ENCODE results near the gene OVOL2. TPM values are rescaled to one million over a fixed set of nuclear protein-coding genes. Genes with fewer than 3 reads are reported as not detected.

Gene OVOL2
- total and polyA plus RNA-seq, 2 of the 8 experiments (the other 6 are each of a cell fraction or from before 2014, with no cell fraction given), result 11.0 to 11.4 TPM

GRCh38 chr20:17985388-17986018 lies 72.2 kb downstream of the OVOL2 start:
- no peak overlapping the region for H4K91ac ChIP-seq (replicated peaks; ENCODE audit: insufficient read length, low read length)
- no peak overlapping the region for H3K9ac ChIP-seq (replicated peaks in 1 of 4; ENCODE audit: extremely low read depth in 1 of 4, low read depth in 3 of 4, low read length in 3 of 4)
- H3K79me1 ChIP-seq (ENCODE audit: low read depth, low read length), result no peaks in the 10 kb centered on the region
- no peaks in the 10 kb centered on the region for H3K27me3 ChIP-seq (replicated peaks in 1 of 4; ENCODE audit: control insufficient read depth in 3 of 4, extremely low read depth in 1 of 4, insufficient read depth in 3 of 4, low read length in 3 of 4)
- ChIA-PET CTCF (ENCODE audit: partially characterized antibody) (interaction anchor here (1.9 kb wide), 1 partner anchor 14 kb away, joined by 4 read pairs; no protein-coding TSS in a partner anchor), POLR2A (ENCODE audit: partially characterized antibody) (interaction anchor here (0.6 to 31.5 kb wide), 6 partner anchors 12 to 349 kb away, joined by 3 to 424 read pairs (median 5); partner anchors contain the start of genes MGME1 and SNX5)
- H3K23ac ChIP-seq (ENCODE audit: insufficient read length), result no peak overlapping the region
- peaks cover 0 to 2% of the 10 kb centered on the region in 2 experiments for H4K20me1 ChIP-seq (replicated peaks in 1 of 2; ENCODE audit: control insufficient read depth in 1 of 2, insufficient read depth in 2 of 2, low read length in 2 of 2)
- H4K5ac ChIP-seq (ENCODE audit: insufficient read length, low read depth, low read length), result no peak overlapping the region
- H3K9me3 ChIP-seq (ENCODE audit: insufficient read depth in 2 of 2, low read depth in 1 of 2, low read length in 1 of 2), result no peaks in the 10 kb centered on the region
- H2BK120ac ChIP-seq (replicated peaks; ENCODE audit: low read depth, low read length), result no peak overlapping the region
- H2AFZ ChIP-seq (ENCODE audit: low read length), result no peak overlapping the region
- no peak overlapping the region for H3K27ac ChIP-seq (ENCODE audit: low read depth, low read length)
- no peak overlapping the region for H3K14ac ChIP-seq (ENCODE audit: insufficient read length)
- H3K18ac ChIP-seq (ENCODE audit: extremely low read depth, low read length), result no peak overlapping the region
- H2BK12ac ChIP-seq (ENCODE audit: low read depth, low read length), result no peak overlapping the region
- peaks cover 7 to 48% (median 24%) of the 10 kb centered on the region in 4 experiments; a peak in 7 of 8 replicates for H3K36me3 ChIP-seq (ENCODE audit: control insufficient read depth in 2 of 4, insufficient read depth in 4 of 4, low read length in 3 of 4)
- no peak overlapping the region for H4K8ac ChIP-seq (ENCODE audit: extremely low read depth, insufficient read depth, low read length)
- H2BK15ac ChIP-seq (ENCODE audit: low read length), result no peak overlapping the region
- H2BK5ac ChIP-seq (ENCODE audit: low read depth, low read length), result no peak overlapping the region
- no peak overlapping the region for H3K4ac ChIP-seq (replicated peaks; ENCODE audit: insufficient read length, low read depth, low read length)
- no peak overlapping the region for H2AK5ac ChIP-seq (ENCODE audit: low read depth, low read length)
- H3K4me2 ChIP-seq (ENCODE audit: insufficient read depth in 1 of 2, low read depth in 2 of 2, low read length in 2 of 2), result no peak overlapping the region
- H3K23me2 ChIP-seq (ENCODE audit: low read depth, low read length), result no peaks in the 10 kb centered on the region; the same call in 1 of the 2 replicates
- DNase-seq (ENCODE audit: low read depth in 1 of 2, low spot score in 2 of 2), result no peak
- H3K4me1 ChIP-seq (replicated peaks in 1 of 4; ENCODE audit: control insufficient read depth in 3 of 4, insufficient read depth in 4 of 4, low read length in 3 of 4), result peaks cover 0 to 5% (median 3%) of the 10 kb centered on the region in 4 experiments; a peak in 5 of 7 replicates
- H2BK20ac ChIP-seq (ENCODE audit: low read length), result no peak overlapping the region
- 89 to 100% methylated on average over 2 to 7 of the region's 7 CpGs for WGBS, 2 experiments (ENCODE audit: extremely low coverage in 1 of 2, insufficient coverage in 1 of 2, insufficient read length in 1 of 2, insufficient replicate concordance in 2 of 2, low coverage in 1 of 2, low lambda C conversion rate in 2 of 2, missing lambda C conversion rate in 1 of 2)
- no peak overlapping the region for H3K56ac ChIP-seq (replicated peaks; ENCODE audit: insufficient read length, low read depth, low read length)
- FAIRE-seq, result no peak
- no peak overlapping the region for H3K4me3 ChIP-seq (ENCODE audit: extremely low read depth in 1 of 4, insufficient read depth in 2 of 4, low read depth in 3 of 4, low read length in 4 of 4)
- no peak for TF ChIP-seq TCF12 (IDR thresholded peaks at IDR 0.05; ENCODE audit: low read depth, low read length)
- TF ChIP-seq ATF3 (IDR thresholded peaks at IDR 0.05; ENCODE audit: insufficient read depth, low read depth, low read length), result no peak
- no peak for TF ChIP-seq EGR1 (IDR thresholded peaks at IDR 0.05; ENCODE audit: borderline replicate concordance, low read depth, low read length)
- TF ChIP-seq EZH2 (IDR thresholded peaks at IDR 0.05; ENCODE audit: low read depth, low read length, severe bottlenecking), result no peak
- H3K79me2 ChIP-seq (ENCODE audit: control insufficient read depth in 1 of 2, insufficient read depth in 2 of 2, low read length in 2 of 2), result peaks cover 0 to 66% of the 10 kb centered on the region in 2 experiments; a peak in 2 of 4 replicates
